ENCODE data around the gene INPP5D.

GRCh38 chr2:233011702-233012131 is 48.4 kb upstream of the INPP5D start:
- no peak for TF ChIP-seq CTCF (IDR thresholded peaks at IDR 0.05)
- TF ChIP-seq POLR2AphosphoS5 (IDR thresholded peaks at IDR 0.05), result no peak

All from stomach (tissue), 4 donors.